ENCODE measurements around the gene SULT1A4. TPM values are rescaled to one million over a fixed set of nuclear protein-coding genes. Genes with fewer than 3 reads are reported as not detected.
"Not testable (repeated sequence)": the region's sequence is repeated elsewhere in the genome, so short reads cannot be mapped to it uniquely, and the experiment has no call there.

SULT1A4 gene
- 1 to 10 TPM; 4.1 to 5.5 TPM for total RNA-seq
- 10 to 100 TPM in 1 of 2 donors, not detected in 1; 11.1 TPM for polyA plus RNA-seq

- not testable (repeated sequence) for H3K36me3 ChIP-seq (ENCODE audit: control insufficient read depth in 4 of 4, insufficient read depth in 3 of 4, low read depth in 1 of 4, low read length in 3 of 4); H3K9me3 ChIP-seq (ENCODE audit: control insufficient read depth in 4 of 4, low read length in 3 of 4)
These were observed at the start of gene SULT1A4 for GRCh38 chr16:29459706-29460646. TSS of gene SULT1A4 (plus strand) at chr16:29459913. CDS start at chr16:29461386, 1,473 bp downstream.

GRCh38 chr16:29423587-29423986 lies 36.1 kb upstream of the SULT1A4 start:
- WGBS, result 95% methylated on average over 2 of the region's 2 CpGs
- not testable (repeated sequence) for H3K36me3 ChIP-seq (ENCODE audit: control insufficient read depth in 4 of 4, insufficient read depth in 3 of 4, low read depth in 1 of 4, low read length in 3 of 4); H3K9ac ChIP-seq (ENCODE audit: low read depth in 1 of 2, low read length in 2 of 2); H3K27ac ChIP-seq (ENCODE audit: low read depth in 1 of 2, low read length in 2 of 2); H3K4me3 ChIP-seq (ENCODE audit: low read depth in 1 of 3, low read length in 3 of 3); H3K9me3 ChIP-seq (ENCODE audit: control insufficient read depth in 4 of 4, low read length in 3 of 4); H3K4me1 ChIP-seq (ENCODE audit: control insufficient read depth in 4 of 4, insufficient read depth in 4 of 4, low read length in 3 of 4); H3K27me3 ChIP-seq (ENCODE audit: control insufficient read depth in 4 of 4, insufficient read depth in 4 of 4, low read length in 3 of 4); DNase-seq (ENCODE audit: low spot score)

More at GRCh38 chr16:29459706-29460646, at the start of gene SULT1A4:
- not testable (repeated sequence) for H3K9ac ChIP-seq (ENCODE audit: low read depth in 1 of 2, low read length in 2 of 2); DNase-seq (ENCODE audit: low spot score); H3K4me3 ChIP-seq (ENCODE audit: low read depth in 1 of 3, low read length in 3 of 3); H3K27me3 ChIP-seq (ENCODE audit: control insufficient read depth in 4 of 4, insufficient read depth in 4 of 4, low read length in 3 of 4); H3K4me1 ChIP-seq (ENCODE audit: control insufficient read depth in 4 of 4, insufficient read depth in 4 of 4, low read length in 3 of 4); H3K27ac ChIP-seq (ENCODE audit: low read depth in 1 of 2, low read length in 2 of 2)
- WGBS, result no CpG with 5 or more reads among the region's 13 CpGs

GRCh38 chr16:29425390-29425789 lies 34.3 kb upstream of the SULT1A4 start:
- WGBS, result 95% methylated on average over 3 of the region's 3 CpGs
- H3K9ac ChIP-seq (ENCODE audit: low read depth in 1 of 2, low read length in 2 of 2); DNase-seq (ENCODE audit: low spot score); H3K36me3 ChIP-seq (ENCODE audit: control insufficient read depth in 4 of 4, insufficient read depth in 3 of 4, low read depth in 1 of 4, low read length in 3 of 4); H3K9me3 ChIP-seq (ENCODE audit: control insufficient read depth in 4 of 4, low read length in 3 of 4); H3K27me3 ChIP-seq (ENCODE audit: control insufficient read depth in 4 of 4, insufficient read depth in 4 of 4, low read length in 3 of 4); H3K4me1 ChIP-seq (ENCODE audit: control insufficient read depth in 4 of 4, insufficient read depth in 4 of 4, low read length in 3 of 4); H3K27ac ChIP-seq (ENCODE audit: low read depth in 1 of 2, low read length in 2 of 2); H3K4me3 ChIP-seq (ENCODE audit: low read depth in 1 of 3, low read length in 3 of 3): not testable (repeated sequence)

- not testable (repeated sequence) for H3K9me3 ChIP-seq (ENCODE audit: control insufficient read depth in 4 of 4, low read length in 3 of 4); H3K27me3 ChIP-seq (ENCODE audit: control insufficient read depth in 4 of 4, insufficient read depth in 4 of 4, low read length in 3 of 4); H3K9ac ChIP-seq (ENCODE audit: low read depth in 1 of 2, low read length in 2 of 2); H3K27ac ChIP-seq (ENCODE audit: low read depth in 1 of 2, low read length in 2 of 2); DNase-seq (ENCODE audit: low spot score); H3K36me3 ChIP-seq (ENCODE audit: control insufficient read depth in 4 of 4, insufficient read depth in 3 of 4, low read depth in 1 of 4, low read length in 3 of 4); H3K4me1 ChIP-seq (ENCODE audit: control insufficient read depth in 4 of 4, insufficient read depth in 4 of 4, low read length in 3 of 4); H3K4me3 ChIP-seq (ENCODE audit: low read depth in 1 of 3, low read length in 3 of 3)
- no CpG with 5 or more reads among the region's 21 CpGs for WGBS
These were observed 6.0 kb upstream of the SULT1A4 start for GRCh38 chr16:29453754-29454153.

- not testable (repeated sequence) for H3K27me3 ChIP-seq (ENCODE audit: control insufficient read depth in 4 of 4, insufficient read depth in 4 of 4, low read length in 3 of 4); H3K9me3 ChIP-seq (ENCODE audit: control insufficient read depth in 4 of 4, low read length in 3 of 4); H3K4me1 ChIP-seq (ENCODE audit: control insufficient read depth in 4 of 4, insufficient read depth in 4 of 4, low read length in 3 of 4); DNase-seq (ENCODE audit: low spot score); H3K9ac ChIP-seq (ENCODE audit: low read depth in 1 of 2, low read length in 2 of 2); H3K4me3 ChIP-seq (ENCODE audit: low read depth in 1 of 3, low read length in 3 of 3); H3K36me3 ChIP-seq (ENCODE audit: control insufficient read depth in 4 of 4, insufficient read depth in 3 of 4, low read depth in 1 of 4, low read length in 3 of 4); H3K27ac ChIP-seq (ENCODE audit: low read depth in 1 of 2, low read length in 2 of 2)
- no CpG with 5 or more reads among the region's 33 CpGs for WGBS
These were observed 5.4 kb upstream of the SULT1A4 start, which contains the start of the genes BOLA2 and SLX1B for GRCh38 chr16:29454269-29454668. TSS of gene BOLA2 (minus strand) at chr16:29454351. CDS start at chr16:29454253, 98 bp downstream. TSS of gene SLX1B (plus strand) at chr16:29454533.

GRCh38 chr16:29454828-29455227 lies 4.9 kb upstream of the SULT1A4 start:
- not testable (repeated sequence) for H3K27me3 ChIP-seq (ENCODE audit: control insufficient read depth in 4 of 4, insufficient read depth in 4 of 4, low read length in 3 of 4); H3K36me3 ChIP-seq (ENCODE audit: control insufficient read depth in 4 of 4, insufficient read depth in 3 of 4, low read depth in 1 of 4, low read length in 3 of 4); H3K9me3 ChIP-seq (ENCODE audit: control insufficient read depth in 4 of 4, low read length in 3 of 4); DNase-seq (ENCODE audit: low spot score); H3K27ac ChIP-seq (ENCODE audit: low read depth in 1 of 2, low read length in 2 of 2); H3K4me3 ChIP-seq (ENCODE audit: low read depth in 1 of 3, low read length in 3 of 3); H3K9ac ChIP-seq (ENCODE audit: low read depth in 1 of 2, low read length in 2 of 2); H3K4me1 ChIP-seq (ENCODE audit: control insufficient read depth in 4 of 4, insufficient read depth in 4 of 4, low read length in 3 of 4)
- no CpG with 5 or more reads among the region's 29 CpGs for WGBS

GRCh38 chr16:29457660-29458059 lies 2.1 kb upstream of the SULT1A4 start:
- not testable (repeated sequence) for H3K9ac ChIP-seq (ENCODE audit: low read depth in 1 of 2, low read length in 2 of 2); DNase-seq (ENCODE audit: low spot score); H3K9me3 ChIP-seq (ENCODE audit: control insufficient read depth in 4 of 4, low read length in 3 of 4); H3K4me1 ChIP-seq (ENCODE audit: control insufficient read depth in 4 of 4, insufficient read depth in 4 of 4, low read length in 3 of 4); H3K36me3 ChIP-seq (ENCODE audit: control insufficient read depth in 4 of 4, insufficient read depth in 3 of 4, low read depth in 1 of 4, low read length in 3 of 4); H3K4me3 ChIP-seq (ENCODE audit: low read depth in 1 of 3, low read length in 3 of 3); H3K27me3 ChIP-seq (ENCODE audit: control insufficient read depth in 4 of 4, insufficient read depth in 4 of 4, low read length in 3 of 4); H3K27ac ChIP-seq (ENCODE audit: low read depth in 1 of 2, low read length in 2 of 2)
- WGBS, result 100% methylated on average over 1 of the region's 2 CpGs

- H3K4me3 ChIP-seq (ENCODE audit: low read depth in 1 of 3, low read length in 3 of 3); DNase-seq (ENCODE audit: low spot score); H3K27ac ChIP-seq (ENCODE audit: low read depth in 1 of 2, low read length in 2 of 2); H3K36me3 ChIP-seq (ENCODE audit: control insufficient read depth in 4 of 4, insufficient read depth in 3 of 4, low read depth in 1 of 4, low read length in 3 of 4); H3K9me3 ChIP-seq (ENCODE audit: control insufficient read depth in 4 of 4, low read length in 3 of 4); H3K27me3 ChIP-seq (ENCODE audit: control insufficient read depth in 4 of 4, insufficient read depth in 4 of 4, low read length in 3 of 4); H3K4me1 ChIP-seq (ENCODE audit: control insufficient read depth in 4 of 4, insufficient read depth in 4 of 4, low read length in 3 of 4); H3K9ac ChIP-seq (ENCODE audit: low read depth in 1 of 2, low read length in 2 of 2): not testable (repeated sequence)
- WGBS, result no CpG with 5 or more reads among the region's 9 CpGs
These were observed 926 bp downstream of the SULT1A4 start for GRCh38 chr16:29460647-29461030.

All from liver (tissue), 9 donors.